HG03469 (cell line): ENCODE results near the gene SIPA1L3.

ENCODE experiments used
- ATAC-seq: cut with Tn5 transposase; IDR thresholded peaks from one replicate; pipeline ENCODE4 v1.9.1; 2021; ENCODE audit warnings: mild to moderate bottlenecking, moderate library complexity, moderate number of reproducible peaks; ENCODE audit not compliant: unreplicated experiment

The SIPA1L3 gene

DNA sequence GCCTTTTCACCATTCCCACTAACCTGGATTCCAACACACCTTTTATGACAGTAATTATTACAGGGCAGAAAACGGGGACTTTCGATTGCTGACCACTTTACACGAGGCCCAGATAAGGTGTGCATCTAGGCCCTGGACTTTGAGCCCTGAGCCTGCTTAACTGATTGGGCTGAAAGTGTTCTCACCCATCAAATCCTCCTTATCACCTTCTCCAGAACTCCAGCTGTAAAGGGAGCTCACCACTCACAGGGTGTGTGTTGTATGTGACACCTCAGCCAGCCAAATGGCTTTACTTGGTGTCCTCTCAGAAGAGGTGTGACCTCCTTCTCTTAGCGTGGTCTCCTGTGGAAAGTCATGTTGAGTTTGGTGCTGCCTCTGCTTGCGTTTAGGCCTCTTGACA lies 36.5 kb downstream of the SIPA1L3 start:
- no peak for ATAC-seq

DNA sequence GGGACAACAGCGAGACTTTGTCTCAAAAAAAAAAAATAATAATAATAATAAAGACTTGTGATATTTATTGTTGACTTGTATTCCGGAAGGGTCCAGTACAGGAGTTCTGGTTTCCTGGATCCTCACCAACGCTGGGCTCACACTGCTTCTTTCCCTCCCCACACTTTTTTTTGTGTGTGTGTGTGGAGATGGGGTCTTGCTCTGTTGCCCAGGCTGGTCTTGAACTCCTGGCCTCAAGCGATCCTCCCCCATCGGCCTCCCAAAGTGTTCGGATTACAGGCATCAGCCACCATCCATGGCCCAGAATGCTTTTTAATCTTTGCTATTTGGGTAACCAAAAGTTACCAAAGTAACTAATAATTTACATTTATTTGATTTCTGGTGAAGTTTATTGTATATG lies 39.1 kb downstream of the SIPA1L3 start:
- ATAC-seq: no peak

DNA sequence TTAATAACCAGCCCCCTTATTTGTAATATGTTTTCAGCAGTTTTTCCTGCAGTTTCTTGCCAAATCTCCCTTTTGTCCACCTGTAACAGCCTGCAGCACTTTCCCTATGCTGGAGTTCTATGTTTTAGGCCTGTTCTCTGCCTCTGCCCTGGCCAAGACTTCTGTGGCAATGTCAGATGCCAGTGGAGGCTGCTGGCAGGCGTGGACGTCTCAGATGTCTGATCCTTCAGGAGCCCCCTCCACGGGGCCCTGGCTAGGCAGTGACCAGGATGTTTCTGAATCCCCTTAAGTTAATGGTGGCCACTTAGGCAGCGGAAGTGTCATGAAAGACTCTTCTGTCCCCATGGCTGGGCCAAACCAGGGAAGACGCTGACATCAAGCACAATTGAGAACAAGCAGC lies 40.8 kb downstream of the SIPA1L3 start:
- no peak for ATAC-seq

DNA sequence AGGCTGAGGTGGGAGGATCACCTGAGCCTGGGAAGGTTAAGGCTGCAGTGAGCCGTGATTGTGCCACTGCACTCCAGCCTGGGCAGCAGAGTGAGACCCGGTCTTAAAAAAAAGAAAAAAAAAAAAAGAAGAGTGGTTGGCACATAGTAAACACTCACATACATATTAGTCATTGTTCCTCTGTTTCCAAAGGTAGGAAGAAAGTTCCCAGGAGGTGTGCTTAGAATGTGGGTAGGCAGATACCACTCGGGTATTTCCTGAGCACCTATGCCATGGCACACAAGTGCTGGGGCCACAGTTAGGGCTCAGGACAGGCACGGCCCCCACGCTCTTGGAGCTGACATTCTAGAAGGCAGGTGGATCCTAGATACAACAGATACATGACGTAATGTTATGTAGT lies 41.4 kb downstream of the SIPA1L3 start:
- no peak for ATAC-seq

DNA sequence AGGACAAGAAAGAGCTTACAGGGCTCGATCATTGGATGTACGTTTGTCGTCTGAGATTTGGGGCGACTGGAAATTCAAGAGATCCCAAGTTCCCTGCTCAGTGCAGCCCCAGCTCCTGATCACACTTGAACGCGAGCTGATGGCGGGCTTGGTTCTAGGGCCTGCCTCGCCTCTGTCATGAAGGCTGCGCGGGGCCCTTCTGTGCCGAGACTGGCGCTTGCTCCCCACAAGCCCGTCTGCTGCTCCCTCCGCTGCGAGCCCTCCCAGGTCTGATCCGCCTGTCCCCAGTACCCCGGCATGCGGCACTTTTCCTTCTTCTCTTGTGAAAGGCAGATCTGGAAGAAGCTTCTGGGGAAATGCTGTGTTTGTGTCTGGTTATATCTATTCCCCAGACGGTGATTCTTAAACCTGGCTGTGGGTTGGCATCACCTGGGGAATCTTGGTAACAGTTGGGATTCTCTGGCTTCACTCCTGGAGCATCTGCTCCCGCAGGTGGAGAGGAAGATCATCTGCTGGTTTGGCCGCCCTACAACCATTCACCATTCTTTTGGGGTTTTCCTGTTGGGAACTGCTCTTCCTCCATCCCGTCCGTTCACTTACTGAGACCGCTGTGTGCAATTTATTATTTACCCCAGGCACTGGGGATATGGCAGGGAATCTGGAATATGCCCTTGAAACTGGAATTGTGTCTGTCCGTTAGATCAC lies 43.6 kb downstream of the SIPA1L3 start:
- no peak for ATAC-seq

DNA sequence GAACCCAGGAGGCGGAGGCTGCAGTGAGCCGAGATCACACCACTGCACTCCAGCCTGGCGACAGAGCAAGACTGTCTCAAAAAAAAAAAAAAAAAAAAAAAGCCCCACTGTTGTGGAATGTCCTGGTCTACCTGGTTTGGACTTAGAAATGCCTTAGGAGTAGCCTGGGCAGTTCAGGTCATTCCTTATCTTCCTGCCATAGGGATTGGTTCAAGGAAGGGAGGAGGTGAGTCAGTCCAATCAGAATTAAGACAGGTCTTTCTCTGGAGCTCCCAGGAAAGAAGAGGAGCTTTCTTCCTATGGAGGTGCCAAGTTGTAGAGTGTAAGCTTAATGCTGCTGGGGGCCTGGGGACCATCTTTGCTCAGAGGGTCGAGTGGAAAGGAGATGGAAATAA lies 44.8 kb downstream of the SIPA1L3 start:
- no peak for ATAC-seq

DNA sequence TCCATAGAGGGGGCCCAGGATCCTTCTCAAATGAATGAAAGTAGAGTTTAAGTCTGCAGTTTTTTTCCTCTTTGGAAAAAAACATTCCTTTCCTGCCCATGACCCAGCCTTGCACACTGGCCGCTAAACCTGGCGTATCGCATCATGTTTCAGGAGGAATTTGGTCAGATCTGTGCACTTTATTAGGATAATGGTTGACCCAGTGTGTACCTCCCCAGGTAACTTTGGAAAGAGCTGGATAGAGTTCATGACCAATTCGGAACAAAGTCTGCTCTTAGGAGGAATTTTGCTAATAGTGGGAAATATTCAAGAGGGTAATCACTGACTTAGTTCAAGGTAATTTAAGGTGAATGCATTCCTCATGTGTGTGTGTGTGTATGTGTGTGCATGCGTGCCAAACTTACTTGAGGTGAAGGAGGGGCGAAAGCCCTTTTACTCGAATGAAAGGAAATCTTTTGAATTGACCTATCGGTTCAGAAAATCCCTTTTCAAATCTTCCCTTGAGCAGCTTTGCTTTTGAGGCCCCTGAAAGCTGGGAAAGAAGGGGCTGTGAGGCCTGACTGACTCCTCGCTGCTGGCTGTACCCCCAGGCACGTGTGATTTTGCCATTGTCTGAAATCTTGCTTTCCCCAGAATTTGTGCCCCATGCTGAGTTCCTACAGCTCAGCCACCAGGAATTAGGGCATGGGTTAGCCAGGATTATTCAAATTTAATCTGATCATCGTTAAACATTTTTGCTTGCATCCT lies 46.3 kb downstream of the SIPA1L3 start:
- no peak for ATAC-seq

DNA sequence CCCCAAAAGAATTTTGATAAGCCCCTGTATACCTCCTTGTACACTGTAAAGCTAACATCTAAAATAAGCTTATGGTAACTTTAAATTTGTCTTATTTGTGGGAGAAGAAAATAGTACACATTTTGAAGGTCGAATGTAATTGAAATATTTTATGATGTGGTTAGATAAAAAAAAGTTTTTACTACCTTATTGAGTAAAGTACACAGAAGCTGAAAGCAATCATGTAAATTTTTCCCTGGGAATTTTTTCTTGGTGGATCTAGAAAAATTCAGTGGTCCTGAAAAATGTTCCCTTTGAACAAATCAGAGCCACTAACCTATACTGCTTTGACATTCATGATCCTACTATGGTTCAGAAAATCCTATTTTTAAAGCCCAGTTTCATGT lies 46.9 kb downstream of the SIPA1L3 start:
- ATAC-seq: no peak

DNA sequence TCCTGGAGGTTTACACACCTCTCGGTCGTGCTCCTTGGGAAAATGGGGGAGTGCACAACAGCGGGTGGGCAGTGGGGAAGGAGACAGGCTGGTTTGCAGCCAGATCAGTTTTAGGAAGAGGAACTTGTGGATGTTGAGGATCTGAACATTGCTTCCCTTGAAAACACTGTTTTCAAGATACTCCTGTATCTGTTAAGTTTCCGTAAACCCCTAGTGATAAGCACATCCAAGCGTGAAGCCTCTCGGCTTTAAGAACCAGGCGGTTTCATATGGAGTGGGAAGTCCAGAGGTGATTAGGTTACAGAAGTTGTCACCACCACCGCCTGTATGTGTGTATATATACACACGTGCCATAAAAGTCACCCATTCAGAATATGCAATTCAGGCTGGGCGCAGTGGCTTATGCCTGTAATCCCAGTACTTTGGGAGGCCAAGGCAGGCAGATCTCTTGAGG lies 47.4 kb downstream of the SIPA1L3 start:
- no peak for ATAC-seq

DNA sequence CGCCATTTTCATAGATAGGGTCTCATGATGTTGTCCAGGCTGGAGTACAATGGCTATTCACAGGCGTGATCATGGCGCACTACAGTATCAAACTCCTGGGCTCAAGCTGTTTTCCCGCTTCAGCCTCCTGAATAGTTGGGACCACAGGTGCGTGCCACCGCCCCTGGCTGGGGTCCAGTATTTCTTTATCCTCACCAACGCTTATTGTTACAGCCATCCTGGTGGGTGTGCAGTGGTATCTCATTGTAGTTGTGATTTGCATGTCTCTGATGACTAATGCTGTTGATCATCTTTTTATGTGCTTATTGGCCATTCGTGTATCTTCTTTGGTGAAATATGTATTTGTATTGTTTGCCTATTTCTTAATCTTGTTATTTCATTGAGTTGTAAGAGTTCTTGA lies 49.0 kb downstream of the SIPA1L3 start:
- ATAC-seq: no peak

DNA sequence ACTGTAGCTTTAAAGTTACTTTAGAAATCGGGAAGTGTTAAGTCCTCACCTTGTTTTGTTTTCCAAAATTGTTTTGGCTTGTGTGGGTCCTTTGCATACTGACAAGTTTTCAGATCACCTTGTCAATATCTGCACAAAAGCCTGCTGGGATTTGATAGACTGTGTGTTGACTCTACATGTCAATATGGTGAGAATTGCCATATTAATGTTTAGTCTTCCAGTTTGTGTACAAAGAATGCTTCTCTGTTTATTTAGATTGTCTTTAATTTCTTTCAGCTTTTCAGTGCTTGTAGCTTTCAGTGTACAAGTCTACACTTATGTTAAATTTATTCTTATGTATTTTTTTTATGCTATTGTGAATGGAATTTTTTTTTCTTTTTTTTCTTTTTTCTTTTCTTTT lies 50.2 kb downstream of the SIPA1L3 start:
- ATAC-seq: no peak

DNA sequence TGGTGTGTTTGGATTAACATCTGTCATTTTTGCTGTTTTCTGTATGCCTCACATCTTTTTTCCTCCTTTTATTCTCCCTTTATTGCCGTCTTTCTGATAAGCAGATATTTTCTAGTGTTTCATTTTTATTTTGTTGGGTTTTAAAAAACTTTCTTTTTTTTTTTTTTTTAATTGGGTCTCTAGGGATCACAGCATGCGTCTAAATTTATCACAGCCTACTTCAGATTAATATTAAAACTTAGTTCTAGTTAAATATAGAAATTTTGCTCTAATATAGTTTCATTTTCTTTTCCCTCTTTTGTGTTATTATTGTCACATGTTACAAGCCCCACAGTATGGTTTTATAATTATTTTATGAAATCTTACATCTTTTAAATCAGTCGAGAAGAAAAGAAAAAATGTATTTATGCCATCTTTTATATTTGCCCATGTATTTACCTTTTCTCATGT lies 52.7 kb downstream of the SIPA1L3 start:
- no peak for ATAC-seq

DNA sequence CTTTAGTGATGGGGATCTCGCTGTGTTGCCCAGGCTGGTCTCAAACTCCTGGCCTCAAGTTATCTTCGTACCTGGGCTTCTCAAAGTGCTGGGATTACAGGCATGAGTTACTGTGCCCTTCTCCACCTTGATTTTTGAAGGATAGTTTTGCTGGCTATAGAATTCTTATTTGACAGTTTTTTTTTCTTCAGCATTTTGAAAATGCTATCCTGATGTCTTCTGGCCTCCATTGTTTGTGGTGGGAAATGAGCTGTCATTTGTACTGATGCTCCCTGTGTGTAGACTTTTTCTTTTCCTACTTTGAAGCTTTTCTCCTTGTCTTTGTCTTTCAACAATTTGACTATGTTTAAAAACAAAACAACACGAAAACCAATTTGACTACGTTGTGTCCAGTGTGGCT lies 54.2 kb downstream of the SIPA1L3 start:
- no peak for ATAC-seq

DNA sequence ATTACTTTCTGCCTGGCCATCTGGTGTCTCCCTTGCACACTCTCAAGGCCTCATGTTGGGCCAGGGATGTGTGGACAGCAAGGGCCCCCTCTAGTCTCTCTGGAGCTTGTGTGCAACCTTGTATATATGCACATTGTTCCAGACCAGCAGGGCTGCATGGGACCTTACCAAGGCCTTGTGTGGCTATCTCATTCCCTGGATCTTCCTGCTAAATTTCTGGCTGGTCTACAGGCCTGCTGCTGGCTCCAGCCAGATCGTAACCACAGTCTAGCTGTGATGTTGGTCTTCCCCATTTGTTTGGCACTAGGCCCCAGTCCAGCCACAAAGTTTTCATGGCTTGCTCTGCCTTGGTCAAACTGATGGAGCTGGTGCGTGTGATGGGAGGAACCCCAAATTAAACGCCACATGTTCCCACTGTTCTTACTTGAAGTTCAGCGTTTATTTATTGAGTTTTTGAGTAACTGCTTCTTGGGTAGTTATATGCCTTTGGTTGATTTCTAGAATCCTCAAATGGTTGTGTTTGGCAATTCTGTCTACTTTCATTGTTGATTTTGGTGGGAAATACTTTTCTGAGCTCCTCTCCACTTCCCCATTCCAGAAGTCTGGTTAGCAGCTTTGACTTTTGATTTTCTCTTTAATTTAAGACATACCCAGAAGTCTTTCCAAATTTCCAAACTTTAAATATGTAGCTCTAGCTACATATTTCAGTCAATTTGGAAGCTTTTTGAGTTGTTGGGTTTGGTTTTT lies 56.4 kb downstream of the SIPA1L3 start:
- no peak for ATAC-seq

DNA sequence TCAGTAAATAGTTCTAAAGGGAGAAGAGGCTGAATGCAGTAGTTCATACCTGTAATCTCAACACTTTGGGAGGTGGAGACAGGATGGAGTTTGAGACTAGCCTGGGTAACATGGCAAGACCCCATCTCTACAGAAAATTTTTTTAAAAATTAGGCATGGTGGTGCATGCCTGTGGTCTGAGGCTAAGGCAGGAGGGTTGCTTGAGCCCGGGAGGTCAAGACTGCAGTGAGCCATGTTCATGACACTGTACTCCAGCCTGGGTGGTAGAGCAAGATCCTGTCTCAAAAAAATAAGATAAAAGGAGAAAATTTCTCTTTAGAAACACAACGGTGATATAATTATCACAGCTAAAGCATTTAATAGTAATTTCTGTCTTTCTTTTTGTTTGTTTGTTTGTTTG lies 57.1 kb downstream of the SIPA1L3 start:
- no peak for ATAC-seq

DNA sequence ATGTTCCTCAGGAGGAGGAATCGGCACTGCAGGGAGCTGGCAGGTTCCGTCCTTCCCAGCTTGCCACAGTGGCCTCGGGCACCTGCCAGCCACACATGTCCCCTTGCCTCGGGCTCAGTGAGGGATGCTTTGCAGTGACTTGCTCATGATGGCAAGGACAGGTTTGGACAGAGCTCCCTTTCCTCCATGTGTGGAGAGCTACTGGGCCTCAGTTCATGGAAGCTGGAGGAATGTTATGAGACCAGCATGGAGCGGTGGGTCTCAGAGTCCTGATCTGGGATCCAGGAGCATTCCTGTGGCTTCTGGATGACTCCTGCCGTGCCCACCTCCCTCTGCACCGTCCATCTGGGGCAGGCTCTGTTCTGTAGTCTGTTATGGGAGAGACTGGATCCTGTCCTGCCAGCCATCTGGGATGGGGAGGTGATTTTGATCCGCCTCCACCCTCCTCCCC lies 59.2 kb downstream of the SIPA1L3 start:
- ATAC-seq: no peak

DNA sequence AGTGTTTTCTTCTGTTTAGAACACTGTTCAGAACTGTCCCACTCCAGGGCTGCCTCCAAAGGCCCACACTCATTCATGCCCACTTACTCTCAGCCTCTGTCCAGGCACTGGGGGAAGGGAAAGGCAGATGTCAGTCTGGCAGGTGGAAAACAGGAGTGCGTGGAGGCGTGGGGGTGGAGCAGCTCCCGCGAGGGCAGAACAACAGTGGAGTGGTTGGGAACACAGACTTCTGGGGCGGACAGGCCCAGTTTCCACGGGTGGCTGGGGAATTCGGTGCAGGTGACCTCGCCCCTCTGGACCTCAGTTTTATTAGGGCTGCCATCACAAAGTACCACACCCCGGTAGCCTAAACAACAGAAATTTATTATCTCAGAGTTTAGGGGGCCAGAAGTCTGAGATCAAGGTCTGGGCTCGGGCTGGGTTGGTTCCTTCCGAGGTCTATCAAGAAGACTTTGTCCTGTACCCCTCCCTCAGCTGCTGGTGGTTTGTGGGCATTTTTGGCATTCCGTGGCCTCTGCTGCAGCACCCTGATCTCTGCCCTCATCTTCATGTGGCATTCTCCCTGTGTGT lies 59.7 kb downstream of the SIPA1L3 start:
- ATAC-seq: no peak

DNA sequence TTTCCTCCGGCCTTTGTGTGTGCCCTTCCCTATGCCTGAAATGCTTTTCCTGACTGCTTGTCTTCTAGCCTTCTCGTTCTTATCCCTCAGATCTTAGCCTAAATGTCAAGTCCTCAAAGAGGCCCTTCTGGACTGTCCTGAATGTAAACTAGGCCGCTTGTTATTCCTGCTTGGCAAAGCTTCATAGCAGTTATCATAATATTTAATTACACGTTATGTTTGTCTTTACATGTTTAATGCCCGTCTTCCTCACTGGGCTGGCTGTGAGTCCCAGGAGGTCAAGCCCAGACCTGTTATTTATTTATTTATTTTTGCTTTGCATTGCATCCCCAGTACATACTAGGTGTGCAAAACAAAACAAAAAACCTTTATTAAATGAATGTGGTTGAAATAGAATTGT lies 62.7 kb downstream of the SIPA1L3 start:
- ATAC-seq: no peak

DNA sequence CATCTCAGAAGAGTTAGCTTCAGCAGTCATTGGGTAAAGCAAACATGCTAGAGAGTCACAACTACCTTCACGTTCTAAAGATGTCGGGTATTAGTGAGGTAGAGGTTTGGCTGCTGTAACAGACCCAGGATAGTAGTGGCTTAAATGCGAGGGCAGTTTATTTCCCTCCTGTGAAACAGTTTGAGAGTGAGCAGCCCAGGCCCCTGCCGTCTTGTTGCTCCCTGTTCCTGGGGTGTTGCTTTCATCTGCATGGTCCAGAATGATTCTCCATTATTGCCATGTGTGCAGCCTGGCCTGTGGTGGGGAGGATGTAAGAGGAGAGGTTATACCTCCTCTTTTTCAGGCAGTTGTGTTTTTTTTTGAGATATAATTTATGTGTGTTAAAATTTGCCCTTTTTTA lies 63.7 kb downstream of the SIPA1L3 start:
- ATAC-seq: no peak

DNA sequence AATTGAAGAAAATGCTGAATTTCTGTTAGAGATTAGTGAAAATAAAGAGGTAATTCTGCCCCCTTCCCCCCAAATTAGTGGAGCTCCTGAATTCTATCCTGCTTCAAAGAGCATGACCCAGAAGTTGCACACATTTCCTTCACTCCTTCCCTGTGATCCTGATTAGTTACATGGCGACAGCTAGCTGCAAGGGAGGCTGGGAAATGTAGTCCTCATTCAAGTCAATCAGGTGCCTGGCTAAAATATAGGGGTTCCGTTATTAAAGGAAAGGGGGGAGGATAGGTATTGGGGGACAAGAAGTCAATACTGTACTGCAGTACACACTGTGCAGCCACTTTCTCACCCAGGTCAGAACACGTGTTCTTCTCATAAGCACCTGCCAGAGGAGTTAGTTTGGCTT lies 65.8 kb downstream of the SIPA1L3 start:
- ATAC-seq: no peak

DNA sequence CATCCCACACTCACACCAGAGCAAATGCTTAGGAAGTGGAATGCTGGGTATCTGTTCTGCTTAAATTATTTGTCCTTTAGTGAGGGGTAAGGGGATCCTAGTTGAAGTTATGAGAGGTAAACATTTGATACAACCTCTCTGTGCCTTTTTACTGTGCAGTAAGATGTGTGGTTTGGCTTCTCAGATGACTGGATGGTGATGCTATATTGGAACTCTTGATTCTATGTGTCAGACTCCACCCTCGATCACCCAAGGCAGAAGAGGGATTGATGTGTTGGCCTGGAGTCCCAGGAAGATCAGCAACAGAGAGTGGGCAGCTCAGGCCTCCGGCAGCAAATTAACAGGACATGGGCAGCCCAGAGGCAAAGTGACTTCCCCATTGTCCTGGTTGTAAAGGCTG lies 66.7 kb downstream of the SIPA1L3 start:
- ATAC-seq: no peak
